H9 (cell line): ENCODE results near the gene ZNF695. TPM values are rescaled to one million over a fixed set of nuclear protein-coding genes. Genes with fewer than 3 reads are reported as not detected.

Experiments
- DNase-seq: peaks from one replicate; pipeline ENCODE4 v3.0.0-alpha.2; 2017
- H2AFZ ChIP-seq: one replicate; pipeline ENCODE4 v1.6.1; 2013; ENCODE audit warnings: mild to moderate bottlenecking, low read length, control low read depth, moderate library complexity
- H2AK5ac ChIP-seq: 2 replicates; pipeline ENCODE4 v1.6.1; 2013; ENCODE audit warnings: low read length, control low read depth, mixed read lengths; ENCODE audit not compliant: insufficient read length
- H2BK120ac ChIP-seq: one replicate; pipeline ENCODE4 v1.6.1; 2013; ENCODE audit warnings: low read depth, mild to moderate bottlenecking, low read length, control low read depth, inconsistent platforms; ENCODE audit not compliant: poor library complexity, severe bottlenecking
- H2BK12ac ChIP-seq: 2 replicates; pipeline ENCODE4 v1.6.1; 2013; ENCODE audit warnings: low read length, control low read depth, mixed read lengths, low read depth; ENCODE audit not compliant: insufficient read length
- H2BK15ac ChIP-seq: 2 replicates; pipeline ENCODE4 v1.6.1; 2013; ENCODE audit warnings: low read depth, low read length, control low read depth
- H2BK20ac ChIP-seq: one replicate; pipeline ENCODE4 v1.6.1; 2013; ENCODE audit warnings: low read depth, mild to moderate bottlenecking, low read length, control low read depth, inconsistent platforms; ENCODE audit not compliant: poor library complexity, severe bottlenecking
- H2BK5ac ChIP-seq: 2 replicates; pipeline ENCODE4 v1.6.1; 2013; ENCODE audit warnings: low read length, control low read depth, mixed read lengths; ENCODE audit not compliant: insufficient read length
- H3K14ac ChIP-seq: 2 replicates; pipeline ENCODE4 v1.6.1; 2013; ENCODE audit warnings: low read length, control low read depth; ENCODE audit not compliant: insufficient read depth
- H3K18ac ChIP-seq: 2 replicates; pipeline ENCODE4 v1.6.1; 2013; ENCODE audit warnings: low read depth, mild to moderate bottlenecking, mixed read lengths, low read length, control low read depth; ENCODE audit not compliant: insufficient read length
- H3K23ac ChIP-seq: 2 replicates; pipeline ENCODE4 v1.6.1; 2013; ENCODE audit warnings: low read length, control low read depth, mixed read lengths, low read depth; ENCODE audit not compliant: insufficient read length
- H3K23me2 ChIP-seq: 2 replicates; pipeline ENCODE4 v1.6.1; 2013; ENCODE audit warnings: low read depth, mild to moderate bottlenecking, mixed read lengths, low read length, control low read depth; ENCODE audit not compliant: insufficient read length, poor library complexity, severe bottlenecking
- H3K27ac ChIP-seq: 2 replicates; pipeline ENCODE4 v1.5.1; 2013; ENCODE audit warnings: low read length, control low read depth, mixed read lengths, low read depth; ENCODE audit not compliant: insufficient read length
- H3K27me3 ChIP-seq: 2 replicates; pipeline ENCODE4 v1.6.1; 2013; ENCODE audit warnings: low read length, control low read depth, inconsistent platforms; ENCODE audit not compliant: insufficient read depth
- H3K4ac ChIP-seq: 2 replicates; pipeline ENCODE4 v1.6.1; 2013; ENCODE audit warnings: low read depth, mild to moderate bottlenecking, control low read depth, inconsistent platforms, low read length, moderate library complexity
- H3K4me1 ChIP-seq: 2 replicates; pipeline ENCODE4 v1.6.1; 2013; ENCODE audit warnings: low read length, control low read depth, inconsistent platforms; ENCODE audit not compliant: insufficient read depth
- H3K4me2 ChIP-seq: 2 replicates; pipeline ENCODE4 v1.6.1; 2013; ENCODE audit warnings: low read length, control low read depth, mixed read lengths; ENCODE audit not compliant: insufficient read length, insufficient read depth
- H3K56ac ChIP-seq: 2 replicates; pipeline ENCODE4 v1.6.1; 2013; ENCODE audit warnings: low read depth, mild to moderate bottlenecking, mixed read lengths, low read length, control low read depth; ENCODE audit not compliant: insufficient read length
- H3K79me1 ChIP-seq: 2 replicates; pipeline ENCODE4 v1.6.1; 2013; ENCODE audit warnings: low read depth, mild to moderate bottlenecking, moderate library complexity, low read length, control low read depth, inconsistent platforms; ENCODE audit not compliant: insufficient read depth, poor library complexity, severe bottlenecking
- H3K79me2 ChIP-seq: 2 replicates; pipeline ENCODE4 v1.6.1; 2013; ENCODE audit warnings: low read length, control low read depth, inconsistent platforms; ENCODE audit not compliant: insufficient read depth
- H3K9ac ChIP-seq: 2 replicates; pipeline ENCODE4 v1.6.1; 2013; ENCODE audit warnings: low read length, control low read depth, mixed read lengths; ENCODE audit not compliant: insufficient read length; ENCODE audit errors: extremely low read depth
- H3K9me3 ChIP-seq: one replicate; pipeline ENCODE4 v1.6.1; 2013; ENCODE audit warnings: low read depth, low read length, inconsistent platforms; ENCODE audit not compliant: control insufficient read depth
- H3T11ph ChIP-seq: one replicate; pipeline ENCODE4 v1.6.1; 2013; ENCODE audit warnings: mild to moderate bottlenecking, low read length, control low read depth, inconsistent platforms
- H4K20me1 ChIP-seq: one replicate; pipeline ENCODE4 v1.6.1; 2013; ENCODE audit not compliant: control insufficient read depth, insufficient read length, insufficient read depth
- H4K5ac ChIP-seq: 2 replicates; pipeline ENCODE4 v1.6.1; 2013; ENCODE audit warnings: low read depth, mild to moderate bottlenecking, mixed read lengths, low read length, control low read depth; ENCODE audit not compliant: insufficient read length
- H4K8ac ChIP-seq: replicated peaks from 2 replicates; pipeline ENCODE4 v1.6.1; 2013; ENCODE audit warnings: low read length, control low read depth, mixed read lengths, low read depth; ENCODE audit not compliant: insufficient read length
- H4K91ac ChIP-seq: 2 replicates; pipeline ENCODE4 v1.6.1; 2013; ENCODE audit warnings: low read depth, mild to moderate bottlenecking, moderate library complexity, mixed read lengths, low read length, control low read depth; ENCODE audit not compliant: insufficient read length
- H3K27ac Mint-ChIP-seq, 3 experiments: 2 replicates in 2 of 3; 3 replicates in 1 of 3; pipeline ENCODE4 v1.8.0; 2020 to 2021; ENCODE audit warnings: mixed read lengths in 3 of 3, mild to moderate bottlenecking in 1 of 3, moderate library complexity in 1 of 3
- H3K27me3 Mint-ChIP-seq: 2 replicates; pipeline ENCODE4 v1.8.0; 2021; ENCODE audit warnings: low read depth, mild to moderate bottlenecking, moderate library complexity, mixed read lengths
- H3K36me3 Mint-ChIP-seq, 3 experiments: 2 replicates in 2 of 3; 3 replicates in 1 of 3; pipeline ENCODE4 v1.8.0; 2020 to 2021; ENCODE audit warnings: low read depth in 3 of 3, mixed read lengths in 3 of 3; ENCODE audit not compliant: insufficient read depth in 1 of 3
- H3K4me1 Mint-ChIP-seq, 2 experiments: 2 replicates each; pipeline ENCODE4 v1.8.0; 2020; ENCODE audit warnings: mixed read lengths in 2 of 2
- H3K4me3 Mint-ChIP-seq, 2 experiments: 2 replicates in 1 of 2; 3 replicates in 1 of 2; pipeline ENCODE4 v1.8.0; 2020 to 2021; ENCODE audit warnings: mild to moderate bottlenecking in 2 of 2, mixed read lengths in 2 of 2, moderate library complexity in 1 of 2
- H3K9me3 Mint-ChIP-seq, 2 experiments: 2 replicates in 1 of 2; 3 replicates in 1 of 2; pipeline ENCODE4 v1.8.0; 2020; ENCODE audit warnings: mild to moderate bottlenecking in 2 of 2, mixed read lengths in 2 of 2, moderate library complexity in 1 of 2
- WGBS: extraction: QIAGEN DNeasy Blood & Tissue Kit; methylation state at CpG from one replicate; pipeline ENCODE4 v1.1.7; 2013; ENCODE audit warnings: missing lambda C conversion rate, low lambda C conversion rate, mixed read lengths; ENCODE audit not compliant: insufficient read length; ENCODE audit errors: extremely low coverage; 5-methylcytosine and 5-hydroxymethylcytosine counted together
- total RNA-seq: library from RNA; stranded (reverse); gene quantifications from 2 replicates; pipeline ENCODE4 v1.2.1, GENCODE V29; 2021
- TF ChIP-seq, protein P1 (sequence below): fragments of 200-600 bp; sonication (generic); conservative IDR thresholded peaks from 3 replicates; pipeline ENCODE4 v1.8.0; 2021; ENCODE audit warnings: antibody characterized with exemption, mild to moderate bottlenecking

Gene ZNF695
- total RNA-seq, 1 experiment from 2014 or later: 22.3 TPM

DNA sequence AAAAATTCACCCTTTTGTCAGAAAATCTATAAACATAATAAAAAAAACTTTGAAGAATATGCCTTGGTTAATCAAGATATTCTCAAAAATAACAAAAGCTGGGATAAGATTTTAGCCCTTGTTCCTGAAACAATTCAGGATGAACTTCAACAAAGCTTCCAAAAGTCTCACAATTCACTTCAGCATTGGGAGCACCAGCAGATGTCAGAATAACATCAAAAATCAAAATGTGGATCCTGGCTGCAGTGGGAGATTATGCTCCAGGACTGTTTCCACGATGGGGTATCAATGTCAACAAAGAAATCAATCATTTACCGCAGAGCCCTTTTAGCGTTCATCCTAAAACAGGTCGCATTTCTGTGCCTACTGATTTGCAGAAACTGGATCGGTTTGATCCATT is 35.5 kb upstream of the ZNF695 start:
- H3K27me3 ChIP-seq: no peaks in the 10 kb centered on the region
- peaks cover 96 to 98% of the 10 kb centered on the region in 2 experiments for H3K9me3 Mint-ChIP-seq
- H2BK12ac ChIP-seq: no peak overlapping the region
- peaks cover 10% of the 10 kb centered on the region for H3K79me1 ChIP-seq
- H3K4me1 ChIP-seq: no peaks in the 10 kb centered on the region
- no peak overlapping the region for H2BK15ac ChIP-seq
- no peak overlapping the region for H3K4me3 Mint-ChIP-seq
- no CpG with 5 or more reads among the region's 5 CpGs for WGBS
- no peak overlapping the region for H2AFZ ChIP-seq
- no peak overlapping the region for H3K23ac ChIP-seq
- no peaks in the 10 kb centered on the region for H4K20me1 ChIP-seq
- H3K4ac ChIP-seq: no peak overlapping the region
- no peak overlapping the region for H4K5ac ChIP-seq
- no peak overlapping the region for H4K91ac ChIP-seq
- no peak overlapping the region for H2BK5ac ChIP-seq
- no peak overlapping the region for H3K27ac ChIP-seq
- peaks cover 13% of the 10 kb centered on the region for H3K79me2 ChIP-seq
- H3K27ac Mint-ChIP-seq: no peak overlapping the region
- H2BK20ac ChIP-seq: no peak overlapping the region
- peaks cover 78% of the 10 kb centered on the region for H3K9me3 ChIP-seq
- H3K14ac ChIP-seq: no peak overlapping the region
- no peaks in the 10 kb centered on the region for H3K4me1 Mint-ChIP-seq
- no peaks in the 10 kb centered on the region for H3K23me2 ChIP-seq
- TF ChIP-seq, protein P1, sequence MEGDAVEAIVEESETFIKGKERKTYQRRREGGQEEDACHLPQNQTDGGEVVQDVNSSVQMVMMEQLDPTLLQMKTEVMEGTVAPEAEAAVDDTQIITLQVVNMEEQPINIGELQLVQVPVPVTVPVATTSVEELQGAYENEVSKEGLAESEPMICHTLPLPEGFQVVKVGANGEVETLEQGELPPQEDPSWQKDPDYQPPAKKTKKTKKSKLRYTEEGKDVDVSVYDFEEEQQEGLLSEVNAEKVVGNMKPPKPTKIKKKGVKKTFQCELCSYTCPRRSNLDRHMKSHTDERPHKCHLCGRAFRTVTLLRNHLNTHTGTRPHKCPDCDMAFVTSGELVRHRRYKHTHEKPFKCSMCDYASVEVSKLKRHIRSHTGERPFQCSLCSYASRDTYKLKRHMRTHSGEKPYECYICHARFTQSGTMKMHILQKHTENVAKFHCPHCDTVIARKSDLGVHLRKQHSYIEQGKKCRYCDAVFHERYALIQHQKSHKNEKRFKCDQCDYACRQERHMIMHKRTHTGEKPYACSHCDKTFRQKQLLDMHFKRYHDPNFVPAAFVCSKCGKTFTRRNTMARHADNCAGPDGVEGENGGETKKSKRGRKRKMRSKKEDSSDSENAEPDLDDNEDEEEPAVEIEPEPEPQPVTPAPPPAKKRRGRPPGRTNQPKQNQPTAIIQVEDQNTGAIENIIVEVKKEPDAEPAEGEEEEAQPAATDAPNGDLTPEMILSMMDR: no peak
- H3K18ac ChIP-seq: no peak overlapping the region
- no peaks in the 10 kb centered on the region; the same call in none of the 2 replicates for H3K27me3 Mint-ChIP-seq
- no peak for DNase-seq
- H3K36me3 Mint-ChIP-seq: peaks cover 93 to 99% (median 97%) of the 10 kb centered on the region in 3 experiments
- H3K56ac ChIP-seq: no peak overlapping the region
- no peak overlapping the region for H2BK120ac ChIP-seq
- H2AK5ac ChIP-seq: no peak overlapping the region
- no peak overlapping the region for H3K4me2 ChIP-seq
- H4K8ac ChIP-seq: no peak overlapping the region
- H3K9ac ChIP-seq: no peak overlapping the region
- H3T11ph ChIP-seq: no peak overlapping the region
